H1 (cell line): ENCODE data around the gene BFSP2. TPM values are rescaled to one million over a fixed set of nuclear protein-coding genes. Genes with fewer than 3 reads are reported as not detected.

Source experiments
- CTCF ChIA-PET: fragments of 300-600 bp; sonication (Branson Sonifier 250); formaldehyde crosslinking; loops from one replicate; lab custom pipeline; 2021; ENCODE audit not compliant: partially characterized antibody; lab: Charles Lee
- POLR2A ChIA-PET: fragments of 300-600 bp; sonication (Branson Sonifier 250); formaldehyde crosslinking; loops from one replicate; lab custom pipeline; 2021; ENCODE audit warnings: inconsistent platforms; ENCODE audit not compliant: partially characterized antibody; lab: Charles Lee
- DNase-seq, 2 experiments: peaks; one replicate each; pipeline versions ENCODE4 v3.0.0 to v3.0.0-alpha.2; 2010 to 2022; ENCODE audit warnings: low spot score in 2 of 2, low read depth in 1 of 2, mixed read lengths in 1 of 2
- FAIRE-seq: peaks from 2 replicates; lab custom pipeline; 2011; peaks lifted over from hg19 to GRCh38; lab: Jason Lieb, UNC
- H2AFZ ChIP-seq: 2 replicates; pipeline ENCODE4 v1.8.1; 2012; ENCODE audit warnings: low read length, inconsistent platforms
- H2AK5ac ChIP-seq: 2 replicates; pipeline ENCODE4 v1.6.1; 2013; ENCODE audit warnings: low read depth, low read length
- H2BK120ac ChIP-seq: replicated peaks from 2 replicates; pipeline ENCODE3; 2013; ENCODE audit warnings: low read depth, low read length, inconsistent platforms
- H2BK12ac ChIP-seq: 2 replicates; pipeline ENCODE4 v1.6.1; 2013; ENCODE audit warnings: low read depth, low read length
- H2BK15ac ChIP-seq: 2 replicates; pipeline ENCODE4 v1.6.1; 2013; ENCODE audit warnings: low read length
- H2BK20ac ChIP-seq: 2 replicates; pipeline ENCODE4 v1.6.1; 2013; ENCODE audit warnings: low read length
- H2BK5ac ChIP-seq: 2 replicates; pipeline ENCODE4 v1.6.1; 2013; ENCODE audit warnings: low read depth, low read length
- H3K14ac ChIP-seq: 2 replicates; pipeline ENCODE4 v1.6.1; 2013; ENCODE audit warnings: inconsistent platforms; ENCODE audit not compliant: insufficient read length
- H3K18ac ChIP-seq: 2 replicates; pipeline ENCODE4 v1.6.1; 2013; ENCODE audit warnings: low read length; ENCODE audit errors: extremely low read depth
- H3K23ac ChIP-seq: 2 replicates; pipeline ENCODE4 v1.6.1; 2013; ENCODE audit warnings: inconsistent platforms; ENCODE audit not compliant: insufficient read length
- H3K23me2 ChIP-seq: 2 replicates; pipeline ENCODE4 v1.6.1; 2013; ENCODE audit warnings: low read depth, low read length
- H3K27ac ChIP-seq: 2 replicates; pipeline ENCODE4 v1.6.1; 2011; ENCODE audit warnings: low read depth, low read length, inconsistent platforms
- H3K27me3 ChIP-seq, 4 experiments: replicated peaks in 1 of 4; 1 replicate in 1 of 4; 2 replicates in 3 of 4; pipeline versions ENCODE4 v1.6.1 to v1.8.1; 2011 to 2013; ENCODE audit warnings: low read length in 3 of 4, mild to moderate bottlenecking in 3 of 4, inconsistent platforms in 2 of 4, mixed read lengths in 2 of 4, moderate library complexity in 1 of 4; ENCODE audit not compliant: control insufficient read depth in 3 of 4, insufficient read depth in 3 of 4; ENCODE audit errors: extremely low read depth in 1 of 4
- H3K36me3 ChIP-seq, 4 experiments: 2 replicates each; pipeline versions ENCODE4 v1.6.1 to v1.8.1; 2011 to 2013; ENCODE audit warnings: mild to moderate bottlenecking in 4 of 4, low read length in 3 of 4, moderate library complexity in 2 of 4, control low read depth in 1 of 4, inconsistent platforms in 1 of 4; ENCODE audit not compliant: insufficient read depth in 4 of 4, control insufficient read depth in 2 of 4
- H3K4ac ChIP-seq: replicated peaks from 2 replicates; pipeline ENCODE3; 2013; ENCODE audit warnings: low read length, low read depth, mixed read lengths, inconsistent platforms; ENCODE audit not compliant: insufficient read length
- H3K4me1 ChIP-seq, 4 experiments: replicated peaks in 1 of 4; 1 replicate in 1 of 4; 2 replicates in 3 of 4; pipeline versions ENCODE4 v1.6.1 to v1.8.1; 2011 to 2013; ENCODE audit warnings: low read length in 3 of 4, inconsistent platforms in 2 of 4, mixed read lengths in 1 of 4; ENCODE audit not compliant: insufficient read depth in 4 of 4, control insufficient read depth in 3 of 4
- H3K4me2 ChIP-seq, 2 experiments: 2 replicates each; pipeline versions ENCODE4 v1.6.1 to v1.8.1; 2011 to 2013; ENCODE audit warnings: low read depth in 2 of 2, low read length in 2 of 2, control low read depth in 1 of 2, inconsistent platforms in 1 of 2, mild to moderate bottlenecking in 1 of 2; ENCODE audit not compliant: insufficient read depth in 1 of 2
- H3K4me3 ChIP-seq, 4 experiments: fragments of 200-600, 300-600 bp in 1 of 4; sonication (generic), shearing (Covaris generic), sonication (Bioruptor Twin) in 1 of 4; 2 replicates each; pipeline versions ENCODE4 v1.5.1 to v1.8.1; 2011 to 2016; ENCODE audit warnings: low read length in 4 of 4, low read depth in 3 of 4, control low read depth in 2 of 4, inconsistent platforms in 2 of 4, mild to moderate bottlenecking in 2 of 4, mixed read lengths in 1 of 4, moderate library complexity in 1 of 4; ENCODE audit not compliant: insufficient read depth in 2 of 4; ENCODE audit errors: extremely low read depth in 1 of 4
- H3K56ac ChIP-seq: replicated peaks from 2 replicates; pipeline ENCODE3; 2013; ENCODE audit warnings: low read depth, mild to moderate bottlenecking, mixed read lengths, low read length, inconsistent platforms; ENCODE audit not compliant: insufficient read length
- H3K79me1 ChIP-seq: 2 replicates; pipeline ENCODE4 v1.6.1; 2013; ENCODE audit warnings: low read depth, low read length, control low read depth
- H3K79me2 ChIP-seq, 2 experiments: 2 replicates each; pipeline versions ENCODE4 v1.6.1 to v1.8.1; 2012 to 2013; ENCODE audit warnings: low read length in 2 of 2, mild to moderate bottlenecking in 2 of 2, inconsistent platforms in 1 of 2; ENCODE audit not compliant: insufficient read depth in 2 of 2, control insufficient read depth in 1 of 2
- H3K9ac ChIP-seq, 4 experiments: replicated peaks in 1 of 4; 1 replicate in 1 of 4; 2 replicates in 3 of 4; pipeline versions ENCODE4 v1.6.1 to v1.8.1; 2011 to 2013; ENCODE audit warnings: low read depth in 3 of 4, low read length in 3 of 4, control low read depth in 2 of 4, mild to moderate bottlenecking in 2 of 4, moderate library complexity in 2 of 4, inconsistent platforms in 1 of 4; ENCODE audit errors: extremely low read depth in 1 of 4
- H3K9me3 ChIP-seq, 2 experiments: 2 replicates each; pipeline versions ENCODE4 v1.6.1 to v1.8.1; 2012 to 2013; ENCODE audit warnings: mild to moderate bottlenecking in 2 of 2, moderate library complexity in 2 of 2, control low read depth in 1 of 2, inconsistent platforms in 1 of 2, low read depth in 1 of 2, low read length in 1 of 2, mixed read lengths in 1 of 2; ENCODE audit not compliant: insufficient read depth in 2 of 2
- H4K20me1 ChIP-seq, 2 experiments: replicated peaks in 1 of 2; 2 replicates each; pipeline versions ENCODE3 to v1.8.1; 2011 to 2013; ENCODE audit warnings: inconsistent platforms in 2 of 2, low read length in 2 of 2, mild to moderate bottlenecking in 1 of 2; ENCODE audit not compliant: insufficient read depth in 2 of 2, control insufficient read depth in 1 of 2
- H4K5ac ChIP-seq: 2 replicates; pipeline ENCODE4 v1.6.1; 2013; ENCODE audit warnings: low read length, low read depth, mixed read lengths, inconsistent platforms; ENCODE audit not compliant: insufficient read length
- H4K8ac ChIP-seq: 2 replicates; pipeline ENCODE4 v1.8.0; 2013; ENCODE audit warnings: mild to moderate bottlenecking, moderate library complexity, low read length, inconsistent platforms; ENCODE audit not compliant: insufficient read depth; ENCODE audit errors: extremely low read depth
- H4K91ac ChIP-seq: replicated peaks from 2 replicates; pipeline ENCODE3; 2013; ENCODE audit warnings: low read length, mixed read lengths, inconsistent platforms; ENCODE audit not compliant: insufficient read length
- ATF3 ChIP-seq: IDR thresholded peaks from 2 replicates; pipeline ENCODE4 v1.6.1; 2011; ENCODE audit warnings: low read depth, mild to moderate bottlenecking, low read length; ENCODE audit not compliant: insufficient read depth
- CHD2 ChIP-seq: IDR thresholded peaks from 2 replicates; pipeline ENCODE4 v1.6.1; 2012; ENCODE audit warnings: low read length, improper control_type of control experiment
- CREB1 ChIP-seq: IDR thresholded peaks from 2 replicates; pipeline ENCODE4 v1.6.1; 2012; ENCODE audit warnings: inconsistent platforms
- EP300 ChIP-seq, 2 experiments: IDR thresholded peaks; 1 replicate in 1 of 2; 2 replicates in 1 of 2; pipeline ENCODE4 v1.6.1; 2011 to 2012; ENCODE audit warnings: low read depth in 2 of 2, low read length in 2 of 2, mild to moderate bottlenecking in 2 of 2, borderline replicate concordance in 1 of 2, inconsistent platforms in 1 of 2, moderate library complexity in 1 of 2
- GABPA ChIP-seq: IDR thresholded peaks from 2 replicates; pipeline ENCODE4 v1.6.1; 2011; ENCODE audit warnings: mild to moderate bottlenecking, low read length, moderate library complexity, borderline replicate concordance; ENCODE audit not compliant: insufficient read depth
- HDAC6 ChIP-seq: IDR thresholded peaks from one replicate; pipeline ENCODE4 v1.7.1; 2012; ENCODE audit warnings: low read depth, mild to moderate bottlenecking, inconsistent platforms, low read length, moderate library complexity
- KDM1A ChIP-seq: fragments of 200-600, 300-600 bp; sonication (generic); IDR thresholded peaks from 2 replicates; pipeline ENCODE4 v1.7.1; 2016; ENCODE audit warnings: mild to moderate bottlenecking, low read length, borderline replicate concordance
- KDM5A ChIP-seq: fragments of 200-600 bp; IDR thresholded peaks from 2 replicates; pipeline ENCODE4 v1.7.1; 2012; ENCODE audit warnings: mild to moderate bottlenecking, low read length, inconsistent platforms, mixed read lengths
- PHF8 ChIP-seq: fragments of 200-600 bp; sonication (generic); conservative IDR thresholded peaks from 2 replicates; pipeline ENCODE4 v1.7.1; 2012; ENCODE audit warnings: low read depth, mild to moderate bottlenecking, inconsistent platforms, low read length, moderate library complexity
- RAD21 ChIP-seq, 2 experiments: IDR thresholded peaks in 1 of 2; conservative IDR thresholded peaks in 1 of 2; 2 replicates each; pipeline ENCODE4 v1.6.1; 2011; ENCODE audit warnings: low read depth in 2 of 2, low read length in 2 of 2, improper control_type of control experiment in 1 of 2, inconsistent platforms in 1 of 2, mild to moderate bottlenecking in 1 of 2, moderate library complexity in 1 of 2
- SIN3A ChIP-seq, 2 experiments: IDR thresholded peaks in 1 of 2; conservative IDR thresholded peaks in 1 of 2; 2 replicates each; pipeline ENCODE4 v1.6.1; 2011 to 2012; ENCODE audit warnings: low read length in 2 of 2, improper control_type of control experiment in 1 of 2, low read depth in 1 of 2, mild to moderate bottlenecking in 1 of 2
- TAF1 ChIP-seq: IDR thresholded peaks from 2 replicates; pipeline ENCODE4 v1.6.1; 2011; ENCODE audit warnings: mild to moderate bottlenecking, low read depth, low read length
- TCF12 ChIP-seq: IDR thresholded peaks from 2 replicates; pipeline ENCODE4 v1.6.1; 2011; ENCODE audit warnings: low read depth, mild to moderate bottlenecking, low read length
- whole genome bisulfite sequencing, 2 experiments: shearing (Covaris generic) in 1 of 2; methylation state at CpG; one replicate each; pipeline versions ENCODE4 v1.1.6 to v1.1.7; 2013 to 2015; ENCODE audit warnings: low lambda C conversion rate in 2 of 2, mixed read lengths in 2 of 2, inconsistent platforms in 1 of 2, low coverage in 1 of 2, missing lambda C conversion rate in 1 of 2; ENCODE audit not compliant: insufficient replicate concordance in 2 of 2, insufficient coverage in 1 of 2, insufficient read length in 1 of 2; ENCODE audit errors: extremely low coverage in 1 of 2, missing lambda C conversion rate in 1 of 2; 5-methylcytosine and 5-hydroxymethylcytosine counted together
- polyA plus RNA-seq, 7 experiments: library from polyadenylated mRNA; depleted of rRNA in 3 of 7; stranded (reverse) in 5 of 7; unstranded in 2 of 7; fragments of >200 nt in 5 of 7; fragments of 200-250 nt in 2 of 7; gene quantifications; 1 replicate in 5 of 7; 2 replicates in 1 of 7; 4 replicates in 1 of 7; pipeline versions ENCODE4 v1.2.1 to v1.2.3, GENCODE V29; 2011 to 2013; ENCODE audit warnings: missing spikeins in 2 of 7, mixed read lengths in 2 of 7
- total RNA-seq: library from RNA; stranded (reverse); fragmentation: NEBNext Ultra II Directional; extraction: Animal tissue kit (Norgen Biotek cat#: 25700); gene quantifications from 2 replicates; pipeline ENCODE4 v1.2.1, GENCODE V29; 2021

BFSP2 gene
- total and polyA plus RNA-seq, 2 of the 8 experiments (the other 6 are each of a cell fraction or from before 2014, with no cell fraction given), result not detected

- Histone ChIP-seq H3K79me1 (no peaks in the 10 kb centered on the region), H3K4me2 (no peak overlapping the region), H3K27me3 (no peaks in the 10 kb centered on the region), H3K14ac (no peak overlapping the region), H3K4me1 (no peaks in the 10 kb centered on the region), H3K23me2 (no peaks in the 10 kb centered on the region), H4K5ac (no peak overlapping the region), H3K18ac (no peak overlapping the region), H2BK5ac (no peak overlapping the region), H2BK12ac (no peak overlapping the region), H4K91ac (no peak overlapping the region), H3K4ac (no peak overlapping the region), H3K56ac (no peak overlapping the region), H3K23ac (no peak overlapping the region), H3K4me3 (no peak overlapping the region), H3K9me3 (no peaks in the 10 kb centered on the region), H4K20me1 (no peaks in the 10 kb centered on the region), H2AK5ac (no peak overlapping the region), H3K36me3 (no peaks in the 10 kb centered on the region; a peak in 1 of 8 replicates), H3K9ac (no peak overlapping the region), H2AFZ (no peak overlapping the region), H4K8ac (no peak overlapping the region), H2BK120ac (no peak overlapping the region), H2BK15ac (no peak overlapping the region), H3K27ac (no peak overlapping the region), H2BK20ac (no peak overlapping the region), H3K79me2 (no peaks in the 10 kb centered on the region)
- 96% methylated on average over 10 of the region's 10 CpGs; no CpG with 5 or more reads in 1 of the 2 experiments for WGBS, 2 experiments
- FAIRE-seq (no peak), DNase-seq (no peak)
- CTCF ChIA-PET, result interaction anchor here (0.6 to 1.1 kb wide), 4 partner anchors 10 to 355 kb away, joined by 3 read pairs; no protein-coding TSS in a partner anchor
- POLR2A ChIA-PET, result no interaction called here
- TF ChIP-seq CREB1, result no peak
- no peak for TF ChIP-seq TAF1
- no peak for TF ChIP-seq PHF8
- TF ChIP-seq EP300 (IDR thresholded peaks at IDR 0.05; ENCODE audit: borderline replicate concordance in 1 of 2, low read depth in 2 of 2, low read length in 2 of 2), result no peak
- TF ChIP-seq HDAC6, result no peak
- TF ChIP-seq KDM1A, result no peak
- no peak for TF ChIP-seq KDM5A
- TF ChIP-seq TCF12, result no peak
- TF ChIP-seq ATF3, result no peak
- no peak for TF ChIP-seq SIN3A (conservative IDR thresholded peaks at IDR 0.05 in 1 of 2, IDR thresholded peaks at IDR 0.05 in 1 of 2; ENCODE audit: low read depth in 1 of 2, low read length in 2 of 2)
- no peak for TF ChIP-seq CHD2
- no peak for TF ChIP-seq RAD21 (IDR thresholded peaks at IDR 0.05 in 1 of 2, conservative IDR thresholded peaks at IDR 0.05 in 1 of 2; ENCODE audit: low read depth in 2 of 2, low read length in 2 of 2)
- TF ChIP-seq GABPA, result no peak
Observed at GRCh38 chr3:133396906-133397305, 3.0 kb upstream of the BFSP2 start.
